ENCODE results near the gene KCNQ2. TPM values are rescaled to one million over a fixed set of nuclear protein-coding genes. Genes with fewer than 3 reads are reported as not detected.
"Not testable (repeated sequence)": the region's sequence is repeated elsewhere in the genome, so short reads cannot be mapped to it uniquely, and the experiment has no call there.

The KCNQ2 gene
- total RNA-seq, 2 experiments from 2014 or later, result not detected

GRCh38 chr20:63487116-63487764 lies 14.8 kb upstream of the KCNQ2 start:
- ATAC-seq (no peak), DNase-seq (no peak)
- ChIA-PET POLR2A (no interaction called here), CTCF (no interaction called here)
- peaks cover 3% of the 10 kb centered on the region for H3K4me1 Mint-ChIP-seq
- H3K4me3 Mint-ChIP-seq, result no peak overlapping the region
- no peaks in the 10 kb centered on the region for H3K36me3 Mint-ChIP-seq (ENCODE audit: low read depth)
- intact Hi-C loops (cut with DNase I, micrococcal nuclease), result no loop called here
- no peaks in the 10 kb centered on the region for H3K9me3 Mint-ChIP-seq (ENCODE audit: low read depth)
- peaks cover 16% of the 10 kb centered on the region for H3K27me3 Mint-ChIP-seq
- H3K27ac Mint-ChIP-seq, result no peak overlapping the region

DNA sequence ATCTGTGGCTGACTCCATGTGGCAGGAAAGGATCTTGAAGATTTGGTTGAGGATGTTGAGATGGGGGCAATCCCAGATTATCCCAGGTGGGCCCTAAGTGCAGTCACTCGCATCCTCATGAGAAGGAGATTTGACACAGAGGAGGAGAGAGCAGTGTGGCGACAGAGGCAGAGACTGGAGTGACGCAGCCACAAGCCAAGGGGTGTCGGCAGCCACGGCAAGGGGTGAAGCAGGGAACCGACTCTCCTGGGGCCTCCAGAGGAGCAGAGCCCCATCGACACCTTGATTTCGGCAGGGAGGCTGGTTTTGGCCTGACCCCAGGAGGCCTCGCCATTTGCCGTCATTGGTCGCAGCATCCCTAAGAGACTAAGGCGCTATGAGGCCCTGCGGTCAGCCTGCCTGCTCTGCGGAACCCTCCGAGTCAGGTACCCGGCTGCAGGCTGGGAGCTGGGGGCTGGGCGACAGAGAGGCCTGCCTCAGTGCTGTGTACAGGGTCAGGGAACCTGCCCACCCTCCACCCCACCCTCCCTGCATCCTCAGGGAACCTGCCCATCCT lies 13.9 kb upstream of the KCNQ2 start:
- H3K4me3 Mint-ChIP-seq, result no peak overlapping the region
- H3K27me3 Mint-ChIP-seq, result peaks cover 14% of the 10 kb centered on the region
- no peaks in the 10 kb centered on the region for H3K9me3 Mint-ChIP-seq (ENCODE audit: low read depth)
- no peak for ATAC-seq
- intact Hi-C loops (cut with DNase I, micrococcal nuclease), result no loop called here
- H3K36me3 Mint-ChIP-seq (ENCODE audit: low read depth), result no peaks in the 10 kb centered on the region
- CTCF ChIA-PET, result no interaction called here
- POLR2A ChIA-PET, result no interaction called here
- H3K27ac Mint-ChIP-seq, result no peak overlapping the region
- H3K4me1 Mint-ChIP-seq, result peaks cover 3% of the 10 kb centered on the region
- no peak for DNase-seq

DNA sequence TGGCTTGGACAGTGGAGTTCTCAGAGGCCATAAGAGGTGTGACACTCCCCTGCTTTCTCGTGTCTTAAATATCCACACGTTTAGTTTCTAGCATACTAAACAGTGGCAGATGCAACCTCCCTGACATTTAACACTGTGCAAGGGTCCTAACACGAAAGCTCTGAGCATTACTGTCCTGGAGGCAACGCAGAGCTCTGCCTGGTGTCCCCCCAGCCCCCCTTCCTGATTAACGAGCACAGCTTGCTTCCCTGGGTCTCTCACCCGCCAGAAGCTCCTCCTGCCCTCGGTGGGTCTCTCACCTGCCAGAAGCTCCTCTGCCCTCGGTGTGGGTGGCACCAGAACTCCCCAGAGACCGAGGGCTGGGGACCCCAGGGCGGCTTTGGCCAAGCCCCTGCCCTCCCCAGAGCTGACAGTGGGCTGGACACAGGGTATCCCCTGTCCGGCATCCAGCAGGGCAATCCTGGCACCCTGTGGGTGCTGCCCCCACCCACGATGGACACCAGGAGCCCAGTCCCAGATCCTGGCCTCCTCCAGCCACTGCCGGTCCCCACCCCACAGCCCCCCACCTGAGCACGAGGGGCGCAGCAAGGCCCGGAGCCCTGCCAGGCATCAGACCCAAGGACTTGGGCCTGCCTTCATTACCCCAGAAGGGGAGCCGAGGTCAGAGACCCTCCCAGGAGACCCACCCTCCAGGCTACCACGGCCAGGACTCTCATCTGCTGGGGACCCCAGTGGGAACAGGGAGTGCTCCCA lies 12.4 kb upstream of the KCNQ2 start:
- Mint-ChIP-seq H3K4me1 (peaks cover 3% of the 10 kb centered on the region), H3K36me3 (ENCODE audit: low read depth) (no peaks in the 10 kb centered on the region), H3K4me3 (no peak overlapping the region), H3K27me3 (peaks cover 19% of the 10 kb centered on the region), H3K9me3 (ENCODE audit: low read depth) (no peaks in the 10 kb centered on the region), H3K27ac (no peak overlapping the region)
- intact Hi-C loops (cut with DNase I, micrococcal nuclease), result no loop called here
- POLR2A ChIA-PET, result no interaction called here
- ATAC-seq, result no peak
- no peak for DNase-seq
- CTCF ChIA-PET, result interaction anchor here (1.6 kb wide), 1 partner anchor 11 kb away, joined by 5 read pairs; no protein-coding TSS in a partner anchor

- H3K9me3 Mint-ChIP-seq (ENCODE audit: low read depth), result no peaks in the 10 kb centered on the region
- H3K4me1 Mint-ChIP-seq, result peaks cover 3% of the 10 kb centered on the region
- no peaks in the 10 kb centered on the region for H3K36me3 Mint-ChIP-seq (ENCODE audit: low read depth)
- CTCF ChIA-PET, result interaction anchor here (1.6 kb wide), 1 partner anchor 12 kb away, joined by 5 read pairs; no protein-coding TSS in a partner anchor
- H3K27ac Mint-ChIP-seq, result no peak overlapping the region
- H3K27me3 Mint-ChIP-seq, result peaks cover 19% of the 10 kb centered on the region
- ATAC-seq (no peak), DNase-seq (no peak)
- POLR2A ChIA-PET, result no interaction called here
- intact Hi-C loops (cut with DNase I, micrococcal nuclease), result no loop called here
- H3K4me3 Mint-ChIP-seq, result no peak overlapping the region
Observed at GRCh38 chr20:63484236-63484635, 11.8 kb upstream of the KCNQ2 start.

DNA sequence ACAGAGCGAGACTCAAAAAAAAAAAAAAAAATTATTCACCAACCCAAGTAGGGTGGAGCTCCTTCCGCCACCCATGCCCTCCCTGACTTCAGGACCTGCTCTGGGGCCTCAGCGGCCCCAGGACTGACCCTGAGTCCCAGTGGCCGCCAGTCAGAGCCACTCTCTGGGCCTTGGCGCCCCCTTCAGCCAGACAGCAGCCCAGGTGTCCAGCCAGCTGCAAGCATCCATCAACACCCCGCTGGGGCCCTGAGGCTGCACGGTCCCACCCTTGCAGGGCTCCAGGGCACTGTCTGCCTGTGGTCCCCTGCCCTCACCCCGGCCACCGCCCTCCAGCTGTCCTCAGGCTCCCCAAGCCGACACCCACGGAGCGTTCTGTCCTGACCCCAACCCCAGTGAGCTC lies 11.4 kb upstream of the KCNQ2 start:
- Mint-ChIP-seq H3K4me3 (no peak overlapping the region), H3K4me1 (peaks cover 3% of the 10 kb centered on the region), H3K27ac (no peak overlapping the region), H3K9me3 (ENCODE audit: low read depth) (no peaks in the 10 kb centered on the region), H3K27me3 (peaks cover 19% of the 10 kb centered on the region), H3K36me3 (ENCODE audit: low read depth) (no peaks in the 10 kb centered on the region)
- intact Hi-C loops (cut with DNase I, micrococcal nuclease), result no loop called here
- no peak for DNase-seq
- POLR2A ChIA-PET, result no interaction called here
- no peak for ATAC-seq
- CTCF ChIA-PET, result interaction anchor here (1.6 kb wide), 1 partner anchor 12 kb away, joined by 5 read pairs; no protein-coding TSS in a partner anchor

- POLR2A ChIA-PET, result interaction anchor here (0.7 kb wide), 1 partner anchor 56 kb away, joined by 3 read pairs; no protein-coding TSS in a partner anchor
- CTCF ChIA-PET, result interaction anchor here (0.6 kb wide), 1 partner anchor 190 kb away, joined by 3 read pairs; no protein-coding TSS in a partner anchor
- H3K27me3 Mint-ChIP-seq, result peaks cover 25% of the 10 kb centered on the region
Observed at GRCh38 chr20:63482021-63482587, 9.6 kb upstream of the KCNQ2 start.

DNA sequence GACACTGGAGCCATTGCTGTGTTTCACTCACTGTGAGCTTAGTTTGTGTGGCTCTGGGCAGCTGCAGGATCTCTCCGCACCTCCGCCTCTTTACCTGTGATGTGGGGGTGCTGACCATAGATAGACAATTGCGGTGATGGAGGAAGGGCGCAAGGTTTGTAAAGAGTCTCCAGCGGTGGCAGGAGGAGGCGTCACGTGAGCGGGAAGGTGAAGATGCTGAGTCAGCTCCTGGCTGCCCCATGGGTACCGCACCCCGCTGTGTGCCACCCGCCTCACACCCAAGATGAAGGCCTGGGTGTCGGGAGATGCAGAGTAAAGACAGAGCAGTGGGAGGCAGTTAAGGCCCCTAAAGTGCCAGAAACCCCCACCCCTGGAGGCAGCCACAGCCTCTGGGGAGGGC lies 9.0 kb upstream of the KCNQ2 start:
- Mint-ChIP-seq H3K9me3 (ENCODE audit: low read depth) (no peaks in the 10 kb centered on the region), H3K4me1 (peaks cover 3% of the 10 kb centered on the region), H3K27ac (no peak overlapping the region), H3K36me3 (ENCODE audit: low read depth) (no peaks in the 10 kb centered on the region), H3K4me3 (no peak overlapping the region), H3K27me3 (peaks cover 27% of the 10 kb centered on the region)
- DNase-seq, result no peak
- CTCF ChIA-PET, result no interaction called here
- POLR2A ChIA-PET, result interaction anchor here (0.6 kb wide), 1 partner anchor 71 kb away, joined by 10 read pairs; no protein-coding TSS in a partner anchor
- ATAC-seq, result no peak
- intact Hi-C loops (cut with DNase I, micrococcal nuclease), result no loop called here

More at GRCh38 chr20:63482021-63482587, 9.6 kb upstream of the KCNQ2 start:
- H3K36me3 Mint-ChIP-seq (ENCODE audit: low read depth), result no peaks in the 10 kb centered on the region
- peaks cover 3% of the 10 kb centered on the region for H3K4me1 Mint-ChIP-seq
- intact Hi-C loops (cut with DNase I, micrococcal nuclease), result no loop called here
- no peak for ATAC-seq
- H3K4me3 Mint-ChIP-seq, result no peak overlapping the region
- H3K9me3 Mint-ChIP-seq (ENCODE audit: low read depth), result no peaks in the 10 kb centered on the region
- no peak overlapping the region for H3K27ac Mint-ChIP-seq
- no peak for DNase-seq

- POLR2A ChIA-PET; H3K4me1 Mint-ChIP-seq; H3K9me3 Mint-ChIP-seq (ENCODE audit: low read depth); DNase-seq; intact Hi-C loops (cut with DNase I, micrococcal nuclease); H3K27ac Mint-ChIP-seq; H3K36me3 Mint-ChIP-seq (ENCODE audit: low read depth); CTCF ChIA-PET; ATAC-seq; H3K4me3 Mint-ChIP-seq: not testable (repeated sequence)
- peaks cover 30% of the 10 kb centered on the region for H3K27me3 Mint-ChIP-seq
Observed at GRCh38 chr20:63479695-63480419, 7.4 kb upstream of the KCNQ2 start.

DNA sequence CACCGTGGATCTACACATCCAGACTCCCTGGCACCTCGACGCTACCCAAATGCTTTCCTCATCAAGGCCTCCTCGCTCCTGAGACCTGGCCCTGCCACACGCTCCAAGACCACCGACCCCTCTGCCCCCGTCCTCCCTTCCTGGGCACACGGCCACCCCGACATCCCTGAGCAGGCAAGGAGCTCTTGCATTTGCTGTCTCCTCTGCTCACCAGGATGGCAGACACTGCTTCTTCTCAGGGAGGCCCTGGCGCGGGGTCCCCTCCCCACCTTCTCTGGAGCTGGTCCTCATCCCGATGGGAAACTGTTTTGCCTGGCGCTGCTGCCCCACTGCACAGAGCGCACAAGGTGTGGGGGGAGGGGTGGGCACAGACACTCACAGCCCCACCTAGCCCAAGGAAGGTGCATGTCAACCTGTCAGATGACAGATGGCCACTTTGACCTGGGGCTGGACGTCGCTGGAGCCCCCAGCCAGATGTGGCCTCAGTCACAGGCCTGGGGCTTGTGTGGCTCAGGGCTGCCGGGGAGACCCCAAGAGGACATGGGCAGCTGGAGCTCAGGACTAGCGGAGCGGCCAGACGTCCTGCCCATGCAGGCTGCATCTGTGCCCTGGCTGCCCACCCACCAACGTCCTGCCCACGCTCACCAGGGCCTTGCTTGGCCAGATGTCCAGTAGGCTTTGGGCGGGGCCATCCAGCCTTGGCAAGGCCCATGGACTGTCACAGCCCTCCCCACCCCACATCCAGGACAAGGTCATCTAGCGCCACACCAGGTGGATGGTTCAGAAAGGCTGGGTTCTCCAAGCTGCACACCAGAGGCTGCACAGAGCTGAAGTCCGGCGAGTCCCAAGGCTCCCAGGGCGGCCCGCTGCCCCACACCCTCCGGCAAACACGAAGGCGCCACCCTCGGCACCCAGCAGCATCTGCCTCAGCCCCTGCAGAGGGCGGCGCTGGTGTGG lies 6.2 kb upstream of the KCNQ2 start:
- CTCF ChIA-PET, result no interaction called here
- ATAC-seq, result no peak
- POLR2A ChIA-PET, result no interaction called here

GRCh38 chr20:63477944-63478343 lies 5.5 kb upstream of the KCNQ2 start:
- Mint-ChIP-seq H3K36me3 (ENCODE audit: low read depth) (no peaks in the 10 kb centered on the region), H3K4me3 (no peak overlapping the region), H3K4me1 (peaks cover 4% of the 10 kb centered on the region), H3K27ac (no peak overlapping the region), H3K9me3 (ENCODE audit: low read depth) (no peaks in the 10 kb centered on the region), H3K27me3 (peaks cover 35% of the 10 kb centered on the region)
- intact Hi-C loops (cut with DNase I, micrococcal nuclease), result no loop called here
- no peak for DNase-seq
- no peak for ATAC-seq
- ChIA-PET POLR2A (no interaction called here), CTCF (no interaction called here)

More for the DNA sequence above, 6.2 kb upstream of the KCNQ2 start:
- Mint-ChIP-seq H3K4me1 (peaks cover 5% of the 10 kb centered on the region), H3K27ac (no peak overlapping the region), H3K4me3 (no peak overlapping the region), H3K36me3 (ENCODE audit: low read depth) (no peaks in the 10 kb centered on the region), H3K9me3 (ENCODE audit: low read depth) (no peaks in the 10 kb centered on the region), H3K27me3 (peaks cover 36% of the 10 kb centered on the region)
- intact Hi-C loops (cut with DNase I, micrococcal nuclease), result no loop called here
- no peak for DNase-seq
